Neural progenitor cell (in vitro differentiated cells): ENCODE measurements around the gene KRTAP3-3. TPM values are rescaled to one million over a fixed set of nuclear protein-coding genes. Genes with fewer than 3 reads are reported as not detected.
A peak's percentile ranks its signal among the peaks of the same experiment; 100 is the strongest.

ENCODE experiments used
- DNase-seq: peaks from one replicate; pipeline ENCODE4 v3.0.0-alpha.2; 2016; ENCODE audit warnings: low spot score
- H2AFZ ChIP-seq: fragments of 200-600 bp; sonication (generic); replicated peaks from 2 replicates; pipeline ENCODE4 v1.6.1; 2016; ENCODE audit warnings: antibody characterized with exemption
- H3F3A ChIP-seq: fragments of 200-600 bp; sonication (generic); 2 replicates; pipeline ENCODE4 v1.6.1; 2016; ENCODE audit warnings: antibody characterized with exemption, low read depth
- H3K27ac ChIP-seq: fragments of 200-600 bp; sonication (generic); 2 replicates; pipeline ENCODE4 v1.5.1; 2016; ENCODE audit warnings: mild to moderate bottlenecking
- H3K27me3 ChIP-seq: fragments of 200-600 bp; sonication (generic); 2 replicates; pipeline ENCODE4 v1.6.1; 2016; ENCODE audit warnings: mild to moderate bottlenecking, moderate library complexity
- H3K36me3 ChIP-seq: fragments of 200-600 bp; sonication (generic); 2 replicates; pipeline ENCODE4 v1.5.1; 2016
- H3K4me1 ChIP-seq: fragments of 200-600 bp; sonication (generic); 2 replicates; pipeline ENCODE4 v1.6.1; 2016; ENCODE audit warnings: mixed run types
- H3K4me2 ChIP-seq: fragments of 200-600 bp; sonication (generic); 2 replicates; pipeline ENCODE4 v1.6.1; 2016
- H3K4me3 ChIP-seq: fragments of 200-600 bp; sonication (generic); 2 replicates; pipeline ENCODE4 v1.5.1; 2016
- H3K79me2 ChIP-seq: fragments of 200-600 bp; sonication (generic); 2 replicates; pipeline ENCODE4 v1.6.1; 2016; ENCODE audit warnings: low read depth
- H3K9ac ChIP-seq: fragments of 200-600 bp; sonication (generic); 2 replicates; pipeline ENCODE4 v1.6.1; 2016
- H3K9me3 ChIP-seq: fragments of 200-600 bp; sonication (generic); 2 replicates; pipeline ENCODE4 v1.5.1; 2016; ENCODE audit warnings: low read depth
- H4K20me1 ChIP-seq: fragments of 200-600 bp; sonication (generic); 2 replicates; pipeline ENCODE4 v1.6.1; 2016; ENCODE audit warnings: low read depth
- H3K27ac Mint-ChIP-seq: 3 replicates; pipeline ENCODE4 v1.8.0; 2021; ENCODE audit warnings: mixed read lengths
- H3K27me3 Mint-ChIP-seq: 2 replicates; pipeline ENCODE4 v1.8.0; 2022; ENCODE audit warnings: low read depth, mild to moderate bottlenecking, inconsistent platforms, moderate library complexity, mixed read lengths; ENCODE audit not compliant: insufficient read depth
- H3K36me3 Mint-ChIP-seq: 3 replicates; pipeline ENCODE4 v1.8.0; 2021; ENCODE audit warnings: mixed read lengths
- H3K4me1 Mint-ChIP-seq: 3 replicates; pipeline ENCODE4 v1.8.0; 2021; ENCODE audit warnings: mixed read lengths
- H3K4me3 Mint-ChIP-seq: 3 replicates; pipeline ENCODE4 v1.8.0; 2021; ENCODE audit warnings: mild to moderate bottlenecking, moderate library complexity, mixed read lengths
- H3K9me3 Mint-ChIP-seq: 3 replicates; pipeline ENCODE4 v1.8.0; 2020; ENCODE audit warnings: mixed read lengths
- EZH2 ChIP-seq: fragments of 200-600 bp; sonication (generic); IDR thresholded peaks from 2 replicates; pipeline ENCODE4 v1.6.1; 2017; ENCODE audit warnings: antibody characterized with exemption, mild to moderate bottlenecking, moderate library complexity
- EZH2phosphoT487 ChIP-seq: fragments of 200-600 bp; sonication (generic); IDR thresholded peaks from 2 replicates; pipeline ENCODE4 v1.6.1; 2017; ENCODE audit warnings: antibody characterized with exemption
- total RNA-seq: library from RNA; depleted of rRNA; stranded (reverse); fragments of >200 nt; gene quantifications from 2 replicates; pipeline ENCODE4 v1.2.3, GENCODE V29; 2015; ENCODE audit warnings: low replicate concordance
- TF ChIP-seq, protein P1 (sequence below): fragments of 200-600 bp; sonication (generic); IDR thresholded peaks from 2 replicates; pipeline ENCODE4 v1.5.1; 2017; ENCODE audit warnings: antibody characterized with exemption, mild to moderate bottlenecking

Gene KRTAP3-3
- total RNA-seq, 1 donor from 2014 or later = not detected

DNA sequence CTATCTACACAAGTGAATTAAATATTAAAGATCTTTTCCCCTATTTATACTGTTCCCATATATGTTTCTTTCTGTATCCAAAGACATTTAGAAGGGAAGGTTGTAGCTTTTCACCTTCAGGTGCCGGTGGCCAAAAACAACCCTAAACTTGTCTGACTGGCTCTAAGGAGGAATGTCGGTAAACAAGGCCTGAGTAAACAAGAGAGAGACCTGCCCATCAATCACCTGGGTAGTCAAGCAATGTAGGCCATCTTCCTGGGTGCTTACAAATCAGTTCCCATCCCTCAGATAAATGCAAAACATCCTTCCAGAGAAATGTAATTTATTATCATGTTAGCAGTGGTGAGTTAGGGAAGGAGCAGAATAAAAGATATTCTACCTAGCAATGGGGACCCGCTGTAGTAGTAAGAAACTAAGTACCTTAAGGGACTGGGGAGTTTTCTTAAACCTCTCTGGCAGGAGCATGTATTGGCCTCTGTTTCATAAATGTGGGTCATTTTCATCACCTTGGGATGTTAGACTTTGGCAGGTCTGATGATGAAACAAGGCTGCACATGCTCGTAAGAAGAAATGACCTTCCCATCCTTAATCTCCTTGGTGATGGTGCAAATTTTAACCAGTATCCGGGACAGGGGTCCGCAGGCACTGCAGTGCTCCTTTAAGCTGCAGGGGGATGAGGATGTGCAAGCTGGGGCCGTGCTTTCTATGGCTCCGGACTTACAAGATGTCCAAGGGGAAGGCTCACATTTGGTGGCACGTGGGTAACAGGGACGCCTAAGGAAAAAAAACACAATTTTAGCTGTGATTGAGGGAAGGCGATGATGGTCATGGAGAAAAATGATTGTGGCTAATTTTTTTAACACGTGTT, 35.6 kb downstream of the KRTAP3-3 start:
- Mint-ChIP-seq H3K9me3 (no peaks in the 10 kb centered on the region), H3K4me3 (no peak overlapping the region), H3K27ac (no peak overlapping the region), H3K4me1 (no peaks in the 10 kb centered on the region), H3K27me3 (no peaks in the 10 kb centered on the region), H3K36me3 (no peaks in the 10 kb centered on the region)
- no peak overlapping the region for H3K4me2 ChIP-seq
- no peaks in the 10 kb centered on the region for H3K36me3 ChIP-seq
- H3K27me3 ChIP-seq = no peaks in the 10 kb centered on the region
- no peak overlapping the region for H3K4me3 ChIP-seq
- H3K79me2 ChIP-seq = no peaks in the 10 kb centered on the region
- no peak overlapping the region for H3K9ac ChIP-seq
- H4K20me1 ChIP-seq = no peaks in the 10 kb centered on the region
- peak overlapping the region; percentile 13 for H2AFZ ChIP-seq
- no peaks in the 10 kb centered on the region for H3K9me3 ChIP-seq
- no peak for DNase-seq
- TF ChIP-seq EZH2 (no peak), EZH2phosphoT487 (no peak)
- no peaks in the 10 kb centered on the region for H3K4me1 ChIP-seq
- H3F3A ChIP-seq = no peaks in the 10 kb centered on the region
- H3K27ac ChIP-seq = no peak overlapping the region

DNA sequence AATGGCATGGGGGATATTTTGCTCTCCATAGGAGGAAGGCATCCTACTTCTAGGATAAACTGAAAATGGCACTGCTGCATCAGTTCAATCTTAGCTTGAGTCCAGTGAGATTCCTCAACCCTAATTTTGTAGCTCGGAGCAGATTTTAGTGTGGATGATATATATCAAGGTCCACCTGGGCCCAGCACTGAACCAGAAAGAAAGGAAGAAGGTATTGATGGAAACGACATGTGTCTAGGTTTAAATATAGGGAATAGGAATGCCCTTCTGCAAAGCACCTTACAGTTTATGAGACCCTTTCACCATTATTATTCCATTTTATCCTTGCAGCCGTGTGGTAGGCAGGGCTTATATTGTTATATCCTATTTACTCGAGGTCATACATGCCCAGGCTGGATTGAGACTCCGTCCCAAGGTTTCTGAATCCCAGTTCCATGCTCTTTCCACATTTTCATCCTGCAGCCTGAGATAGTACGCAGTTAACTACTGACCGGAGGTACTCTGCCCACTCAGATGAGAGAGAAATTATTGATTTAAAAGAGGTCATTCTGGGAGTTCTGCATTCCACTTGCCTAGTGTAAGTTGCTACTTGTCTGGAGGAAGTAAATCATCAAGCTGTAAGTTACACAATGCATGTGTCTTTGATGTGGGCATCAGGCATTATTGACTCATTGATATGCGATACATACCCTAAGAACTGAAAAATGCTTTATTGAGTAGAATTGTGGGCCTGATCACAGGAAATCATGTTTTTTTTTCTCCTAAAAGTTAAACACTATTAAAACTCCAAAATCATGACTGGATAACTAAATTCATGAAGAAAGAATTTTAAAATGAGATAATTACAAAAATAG, 37.3 kb downstream of the KRTAP3-3 start:
- no peak overlapping the region for H3K9ac ChIP-seq
- no peaks in the 10 kb centered on the region for H3K9me3 ChIP-seq
- Mint-ChIP-seq H3K4me3 (no peak overlapping the region), H3K9me3 (no peaks in the 10 kb centered on the region), H3K27me3 (no peaks in the 10 kb centered on the region), H3K27ac (no peak overlapping the region), H3K4me1 (no peaks in the 10 kb centered on the region), H3K36me3 (no peaks in the 10 kb centered on the region)
- H3K4me3 ChIP-seq = no peak overlapping the region
- H3K27ac ChIP-seq = no peak overlapping the region
- no peaks in the 10 kb centered on the region for H3K4me1 ChIP-seq
- no peaks in the 10 kb centered on the region for H3F3A ChIP-seq
- no peaks in the 10 kb centered on the region for H3K79me2 ChIP-seq
- TF ChIP-seq EZH2phosphoT487 = no peak
- TF ChIP-seq EZH2 = no peak
- TF ChIP-seq, protein P1, sequence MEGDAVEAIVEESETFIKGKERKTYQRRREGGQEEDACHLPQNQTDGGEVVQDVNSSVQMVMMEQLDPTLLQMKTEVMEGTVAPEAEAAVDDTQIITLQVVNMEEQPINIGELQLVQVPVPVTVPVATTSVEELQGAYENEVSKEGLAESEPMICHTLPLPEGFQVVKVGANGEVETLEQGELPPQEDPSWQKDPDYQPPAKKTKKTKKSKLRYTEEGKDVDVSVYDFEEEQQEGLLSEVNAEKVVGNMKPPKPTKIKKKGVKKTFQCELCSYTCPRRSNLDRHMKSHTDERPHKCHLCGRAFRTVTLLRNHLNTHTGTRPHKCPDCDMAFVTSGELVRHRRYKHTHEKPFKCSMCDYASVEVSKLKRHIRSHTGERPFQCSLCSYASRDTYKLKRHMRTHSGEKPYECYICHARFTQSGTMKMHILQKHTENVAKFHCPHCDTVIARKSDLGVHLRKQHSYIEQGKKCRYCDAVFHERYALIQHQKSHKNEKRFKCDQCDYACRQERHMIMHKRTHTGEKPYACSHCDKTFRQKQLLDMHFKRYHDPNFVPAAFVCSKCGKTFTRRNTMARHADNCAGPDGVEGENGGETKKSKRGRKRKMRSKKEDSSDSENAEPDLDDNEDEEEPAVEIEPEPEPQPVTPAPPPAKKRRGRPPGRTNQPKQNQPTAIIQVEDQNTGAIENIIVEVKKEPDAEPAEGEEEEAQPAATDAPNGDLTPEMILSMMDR = no peak
- H4K20me1 ChIP-seq = no peaks in the 10 kb centered on the region
- no peaks in the 10 kb centered on the region for H3K27me3 ChIP-seq
- H3K36me3 ChIP-seq = no peaks in the 10 kb centered on the region
- H3K4me2 ChIP-seq = no peak overlapping the region
- no peak for DNase-seq
- H2AFZ ChIP-seq = no peak overlapping the region

DNA sequence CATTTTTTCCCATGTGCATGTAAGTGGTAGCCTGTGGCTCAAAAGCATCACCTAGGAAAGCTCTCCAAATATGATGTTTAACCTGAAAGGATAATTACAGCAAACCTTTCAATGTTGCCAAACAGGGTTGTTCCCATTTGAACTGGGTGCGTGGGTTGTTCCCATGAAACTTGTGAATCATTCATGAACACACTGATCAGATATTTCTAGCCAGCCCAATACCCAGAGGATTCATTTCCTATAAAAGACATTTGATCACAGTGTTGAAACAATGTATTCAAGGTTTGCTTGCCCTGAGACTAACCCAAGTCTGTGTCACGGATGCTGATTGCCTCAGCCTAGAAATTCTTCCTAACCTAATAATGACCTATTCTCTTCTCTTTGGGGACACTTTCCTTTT, 40.1 kb downstream of the KRTAP3-3 start:
- H3K4me2 ChIP-seq = no peak overlapping the region
- H3K27ac Mint-ChIP-seq = no peak overlapping the region
- H3F3A ChIP-seq = peaks cover 8% of the 10 kb centered on the region
- no peaks in the 10 kb centered on the region for H3K79me2 ChIP-seq
- no peak for DNase-seq
- H3K36me3 Mint-ChIP-seq = no peaks in the 10 kb centered on the region
- no peak overlapping the region for H3K4me3 ChIP-seq
- no peak overlapping the region for H3K9ac ChIP-seq
- TF ChIP-seq, protein P1 = no peak
- H3K4me1 Mint-ChIP-seq = peaks cover 9% of the 10 kb centered on the region
- no peaks in the 10 kb centered on the region for H3K27me3 ChIP-seq
- no peaks in the 10 kb centered on the region for H3K9me3 Mint-ChIP-seq
- peaks cover 15% of the 10 kb centered on the region for H3K4me1 ChIP-seq
- no peaks in the 10 kb centered on the region for H3K36me3 ChIP-seq
- H4K20me1 ChIP-seq = no peaks in the 10 kb centered on the region
- no peaks in the 10 kb centered on the region for H3K9me3 ChIP-seq
- no peak overlapping the region for H3K27ac ChIP-seq
- no peak overlapping the region for H2AFZ ChIP-seq
- H3K27me3 Mint-ChIP-seq = no peaks in the 10 kb centered on the region
- no peak overlapping the region for H3K4me3 Mint-ChIP-seq
